ENCODE data around the gene MINK1. TPM values are rescaled to one million over a fixed set of nuclear protein-coding genes. Genes with fewer than 3 reads are reported as not detected.

Gene MINK1
- total RNA-seq, 2 experiments from 2014 or later, result 50.8 to 51.5 TPM

GRCh38 chr17:4879601-4880000, 46.5 kb downstream of the MINK1 start:
- H3K4me1 Mint-ChIP-seq (ENCODE audit: low read depth), result no peaks in the 10 kb centered on the region
- ATAC-seq, result no peak
- no peaks in the 10 kb centered on the region for H3K27me3 Mint-ChIP-seq
- intact Hi-C loops (cut with micrococcal nuclease), result no loop called here
- no peak overlapping the region for H3K27ac Mint-ChIP-seq
- H3K4me3 Mint-ChIP-seq, result no peak overlapping the region
- CTCF ChIA-PET, result interaction anchor here (1.1 kb wide), 1 partner anchor 9 kb away, joined by 3 read pairs; no protein-coding TSS in a partner anchor
- no peak for DNase-seq
- no peaks in the 10 kb centered on the region for H3K9me3 Mint-ChIP-seq
- peaks cover 2% of the 10 kb centered on the region for H3K36me3 Mint-ChIP-seq (ENCODE audit: low read depth)
- TF ChIP-seq CTCF (IDR thresholded peaks at IDR 0.05), result no peak
- POLR2A ChIA-PET, result no interaction called here

- CTCF ChIA-PET, result interaction anchor here (0.7 to 1.6 kb wide), 7 partner anchors 42 to 314 kb away, joined by 3 to 7 read pairs (median 3); no protein-coding TSS in a partner anchor
- TF ChIP-seq CTCF (IDR thresholded peaks at IDR 0.05), result no peak
- intact Hi-C loops (cut with micrococcal nuclease), result loop anchor here (5.0 kb wide), 1 partner anchor 94 kb away; the partner anchor contains the start of genes GLTPD2 and VMO1
- H3K36me3 Mint-ChIP-seq (ENCODE audit: low read depth), result peaks cover 8% of the 10 kb centered on the region
- H3K27ac Mint-ChIP-seq, result no peak overlapping the region
- H3K4me3 Mint-ChIP-seq, result no peak overlapping the region
- no peaks in the 10 kb centered on the region for H3K4me1 Mint-ChIP-seq (ENCODE audit: low read depth)
- POLR2A ChIA-PET, result interaction anchor here (0.9 kb wide), 1 partner anchor 13 kb away, joined by 3 read pairs; no protein-coding TSS in a partner anchor
- ATAC-seq (no peak), DNase-seq (no peak)
- no peaks in the 10 kb centered on the region for H3K9me3 Mint-ChIP-seq
- no peaks in the 10 kb centered on the region for H3K27me3 Mint-ChIP-seq
These were observed 47.7 kb downstream of the MINK1 start for GRCh38 chr17:4880857-4881256.

GRCh38 chr17:4881761-4882555, 48.8 kb downstream of the MINK1 start:
- DNase-seq (peak; percentile 79), ATAC-seq (peak; percentile 94)
- ChIA-PET POLR2A (no interaction called here), CTCF (interaction anchor here (0.6 to 1.8 kb wide), 15 partner anchors 18 to 315 kb away, joined by 3 to 7 read pairs (median 3); partner anchors contain the start of gene VMO1)
- intact Hi-C loops (cut with micrococcal nuclease), result loop anchor here (5.0 kb wide), 1 partner anchor 95 kb away; the partner anchor contains the start of genes GLTPD2 and VMO1
- peak; percentile 94 for TF ChIP-seq CTCF (IDR thresholded peaks at IDR 0.05)
- Mint-ChIP-seq H3K4me1 (ENCODE audit: low read depth) (no peaks in the 10 kb centered on the region), H3K36me3 (ENCODE audit: low read depth) (peaks cover 9% of the 10 kb centered on the region), H3K4me3 (no peak overlapping the region), H3K27me3 (no peaks in the 10 kb centered on the region), H3K27ac (no peak overlapping the region), H3K9me3 (no peaks in the 10 kb centered on the region)

- TF ChIP-seq CTCF (IDR thresholded peaks at IDR 0.05), result no peak
- peaks cover 11% of the 10 kb centered on the region for H3K36me3 Mint-ChIP-seq (ENCODE audit: low read depth)
- H3K4me3 Mint-ChIP-seq, result no peak overlapping the region
- ChIA-PET CTCF (interaction anchor here (0.8 to 1.1 kb wide), 2 partner anchors 15 to 98 kb away, joined by 3 read pairs; partner anchors contain the start of gene C17orf107), POLR2A (interaction anchor here (0.8 kb wide), 1 partner anchor 14 kb away, joined by 3 read pairs; no protein-coding TSS in a partner anchor)
- no peak for ATAC-seq
- H3K27ac Mint-ChIP-seq, result no peak overlapping the region
- no peaks in the 10 kb centered on the region for H3K27me3 Mint-ChIP-seq
- no peaks in the 10 kb centered on the region for H3K9me3 Mint-ChIP-seq
- H3K4me1 Mint-ChIP-seq (ENCODE audit: low read depth), result no peaks in the 10 kb centered on the region
- DNase-seq, result no peak
- intact Hi-C loops (cut with micrococcal nuclease), result loop anchor here (5.0 kb wide), 1 partner anchor 97 kb away; the partner anchor contains the start of genes GLTPD2 and VMO1
These were observed 51.3 kb downstream of the MINK1 start for GRCh38 chr17:4884489-4884888.
